OCI-LY7 (cell line): ENCODE data around the gene CEACAM7. TPM values are rescaled to one million over a fixed set of nuclear protein-coding genes. Genes with fewer than 3 reads are reported as not detected.

Experiments used
- BruUV-seq: library from RNA; stranded (reverse); fragments of 400-500 nt; replicated peaks from 2 replicates; lab custom pipeline; 2021; lab: Mats Ljungman, UMichigan
- CTCF ChIA-PET: fragments of 300-600 bp; sonication (Branson Sonifier 250); formaldehyde crosslinking; loops from one replicate; lab custom pipeline; 2022; ENCODE audit warnings: antibody characterized with exemption; ENCODE audit not compliant: unreplicated experiment; lab: Charles Lee
- POLR2A ChIA-PET: fragments of 300-600 bp; sonication (Branson Sonifier 250); formaldehyde crosslinking; loops from one replicate; lab custom pipeline; 2022; ENCODE audit warnings: antibody characterized with exemption; lab: Charles Lee
- DNase-seq: peaks from one replicate; pipeline ENCODE4 v3.0.0-alpha.2; 2015; ENCODE audit warnings: low spot score
- H2AFZ ChIP-seq: fragments of 200-600 bp; sonication (generic), shearing (Covaris generic); 2 replicates; pipeline ENCODE4 v1.6.1; 2014; ENCODE audit warnings: mild to moderate bottlenecking, antibody characterized with exemption, low read length, moderate library complexity
- H3K27ac ChIP-seq: fragments of 200-600 bp; sonication (generic); 2 replicates; pipeline ENCODE4 v1.5.1; 2014; ENCODE audit warnings: mixed run types, low read depth, mild to moderate bottlenecking, moderate library complexity, low read length, inconsistent platforms; ENCODE audit not compliant: poor library complexity, severe bottlenecking
- H3K36me3 ChIP-seq: fragments of 200-600 bp; sonication (generic); 2 replicates; pipeline ENCODE4 v1.6.1; 2014; ENCODE audit warnings: mild to moderate bottlenecking, antibody characterized with exemption, low read length, moderate library complexity, mixed read lengths; ENCODE audit not compliant: insufficient read depth
- H3K4me1 ChIP-seq: fragments of 200-600 bp; sonication (generic); 2 replicates; pipeline ENCODE4 v1.5.1; 2014; ENCODE audit warnings: mild to moderate bottlenecking, low read length; ENCODE audit not compliant: insufficient read depth, poor library complexity, severe bottlenecking
- H3K4me2 ChIP-seq: fragments of 200-600 bp; sonication (generic); 2 replicates; pipeline ENCODE4 v1.6.1; 2014; ENCODE audit warnings: mild to moderate bottlenecking, low read length
- H3K4me3 ChIP-seq: fragments of 200-600 bp; sonication (generic); 2 replicates; pipeline ENCODE4 v1.5.1; 2014; ENCODE audit warnings: mild to moderate bottlenecking, low read depth, low read length; ENCODE audit not compliant: poor library complexity, severe bottlenecking
- H3K79me2 ChIP-seq: fragments of 200-600 bp; sonication (generic); 2 replicates; pipeline ENCODE4 v1.6.1; 2016; ENCODE audit warnings: low read depth, mild to moderate bottlenecking, low read length, moderate library complexity, mixed read lengths; ENCODE audit not compliant: insufficient read depth
- H3K9me2 ChIP-seq: fragments of 200-600 bp; sonication (generic); 2 replicates; pipeline ENCODE4 v1.6.1; 2016; ENCODE audit warnings: mild to moderate bottlenecking, low read length, mixed read lengths; ENCODE audit not compliant: insufficient read depth
- H3K9me3 ChIP-seq: fragments of 200-600 bp; sonication (generic); 2 replicates; pipeline ENCODE4 v1.6.1; 2014; ENCODE audit warnings: mild to moderate bottlenecking, mixed run types, low read length, mixed read lengths
- H4K20me1 ChIP-seq: fragments of 200-600 bp; sonication (generic); 2 replicates; pipeline ENCODE4 v1.6.1; 2014; ENCODE audit warnings: mild to moderate bottlenecking, antibody characterized with exemption, low read length, moderate library complexity, mixed read lengths; ENCODE audit not compliant: insufficient read depth
- EZH2phosphoT487 ChIP-seq: fragments of 200-600 bp; sonication (generic); IDR thresholded peaks from 2 replicates; pipeline ENCODE4 v1.6.1; 2018; ENCODE audit warnings: low read depth, borderline replicate concordance, mild to moderate bottlenecking, mixed run types, antibody characterized with exemption, low read length, moderate library complexity, mixed read lengths
- intact Hi-C: fragments of 100-400 bp; cut with micrococcal nuclease; formaldehyde crosslinking; loops from one replicate; pipeline ENCODE4 v1.10.0; 2022; ENCODE audit not compliant: unreplicated experiment
- total RNA-seq, 2 experiments: library from RNA; depleted of rRNA in 1 of 2; stranded (reverse); fragments of >200 nt in 1 of 2; shearing (Covaris generic) in 1 of 2; gene quantifications; 2 replicates each; pipeline ENCODE4 v1.2.3, GENCODE V29; 2014 to 2022
- TF ChIP-seq, protein P1 (sequence below): fragments of 200-600 bp; sonication (generic); conservative IDR thresholded peaks from 2 replicates; pipeline ENCODE4 v1.5.1; 2014; ENCODE audit warnings: mild to moderate bottlenecking, antibody characterized with exemption, low read length, moderate library complexity, mixed read lengths

CEACAM7 gene
- total RNA-seq, 2 experiments from 2014 or later = not detected

DNA sequence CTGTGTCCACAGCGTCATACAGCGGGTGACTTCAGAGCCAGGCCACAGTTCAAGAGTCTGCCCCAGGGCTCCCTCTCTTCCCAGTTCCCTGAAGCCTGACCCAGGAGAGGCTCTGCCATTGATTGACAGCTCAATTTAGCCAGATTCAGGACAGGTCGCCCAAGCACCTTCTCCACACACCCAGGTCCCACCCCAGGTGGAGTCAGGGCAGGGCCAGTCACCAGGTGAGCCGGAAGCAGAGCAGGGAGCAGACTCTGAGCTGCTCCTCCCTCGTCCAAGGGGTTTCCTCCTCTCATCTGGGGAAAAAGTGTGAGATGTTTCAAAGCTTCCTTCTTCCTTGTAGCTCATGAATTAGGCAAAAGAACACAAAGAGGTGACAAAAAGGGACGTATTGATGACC, 5.6 kb downstream of the CEACAM7 start:
- Histone ChIP-seq H2AFZ (no peak overlapping the region), H3K4me2 (no peak overlapping the region), H3K4me1 (no peaks in the 10 kb centered on the region), H3K4me3 (no peak overlapping the region), H4K20me1 (no peaks in the 10 kb centered on the region), H3K27ac (no peak overlapping the region), H3K36me3 (no peaks in the 10 kb centered on the region), H3K79me2 (no peaks in the 10 kb centered on the region), H3K9me3 (no peaks in the 10 kb centered on the region), H3K9me2 (no peaks in the 10 kb centered on the region)
- BruUV-seq = no TSS peak
- ChIA-PET POLR2A (interaction anchor here (0.7 kb wide), 1 partner anchor 108 kb away, joined by 3 read pairs; no protein-coding TSS in a partner anchor), CTCF (no interaction called here)
- intact Hi-C loops = no loop called here
- TF ChIP-seq, protein P1, sequence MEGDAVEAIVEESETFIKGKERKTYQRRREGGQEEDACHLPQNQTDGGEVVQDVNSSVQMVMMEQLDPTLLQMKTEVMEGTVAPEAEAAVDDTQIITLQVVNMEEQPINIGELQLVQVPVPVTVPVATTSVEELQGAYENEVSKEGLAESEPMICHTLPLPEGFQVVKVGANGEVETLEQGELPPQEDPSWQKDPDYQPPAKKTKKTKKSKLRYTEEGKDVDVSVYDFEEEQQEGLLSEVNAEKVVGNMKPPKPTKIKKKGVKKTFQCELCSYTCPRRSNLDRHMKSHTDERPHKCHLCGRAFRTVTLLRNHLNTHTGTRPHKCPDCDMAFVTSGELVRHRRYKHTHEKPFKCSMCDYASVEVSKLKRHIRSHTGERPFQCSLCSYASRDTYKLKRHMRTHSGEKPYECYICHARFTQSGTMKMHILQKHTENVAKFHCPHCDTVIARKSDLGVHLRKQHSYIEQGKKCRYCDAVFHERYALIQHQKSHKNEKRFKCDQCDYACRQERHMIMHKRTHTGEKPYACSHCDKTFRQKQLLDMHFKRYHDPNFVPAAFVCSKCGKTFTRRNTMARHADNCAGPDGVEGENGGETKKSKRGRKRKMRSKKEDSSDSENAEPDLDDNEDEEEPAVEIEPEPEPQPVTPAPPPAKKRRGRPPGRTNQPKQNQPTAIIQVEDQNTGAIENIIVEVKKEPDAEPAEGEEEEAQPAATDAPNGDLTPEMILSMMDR = no peak
- TF ChIP-seq EZH2phosphoT487 = no peak
- no peak for DNase-seq

DNA sequence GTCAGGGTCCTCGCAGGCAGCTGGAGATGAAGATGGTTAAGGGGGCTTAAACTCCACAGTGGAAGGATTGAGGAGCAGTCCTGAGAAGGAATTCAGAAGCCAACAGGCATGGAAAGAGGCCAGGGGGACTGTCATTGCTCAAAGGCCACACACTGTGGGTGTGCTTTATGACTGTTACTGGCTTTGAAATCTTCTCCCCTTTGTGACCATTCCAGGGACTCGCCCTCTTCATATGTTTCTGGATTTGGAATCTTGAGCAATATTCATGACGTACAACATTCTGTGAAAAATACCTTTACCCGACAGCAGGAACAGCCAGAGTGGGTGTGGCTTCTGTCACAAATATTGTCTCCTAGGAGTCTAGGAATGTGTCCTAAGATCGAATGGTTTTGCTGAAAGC, 16.6 kb downstream of the CEACAM7 start:
- no peak overlapping the region for H3K4me3 ChIP-seq
- H3K9me3 ChIP-seq = no peaks in the 10 kb centered on the region; the same call in 1 of the 2 replicates
- no peaks in the 10 kb centered on the region for H4K20me1 ChIP-seq
- H2AFZ ChIP-seq = no peak overlapping the region
- H3K4me1 ChIP-seq = peaks cover 6% of the 10 kb centered on the region
- TF ChIP-seq, protein P1 = no peak
- no peak for TF ChIP-seq EZH2phosphoT487
- no peak overlapping the region for H3K4me2 ChIP-seq
- H3K9me2 ChIP-seq = no peaks in the 10 kb centered on the region
- ChIA-PET POLR2A (no interaction called here), CTCF (no interaction called here)
- intact Hi-C loops = no loop called here
- no peaks in the 10 kb centered on the region for H3K36me3 ChIP-seq
- DNase-seq = no peak
- BruUV-seq = no TSS peak
- no peaks in the 10 kb centered on the region for H3K79me2 ChIP-seq
- no peak overlapping the region for H3K27ac ChIP-seq

DNA sequence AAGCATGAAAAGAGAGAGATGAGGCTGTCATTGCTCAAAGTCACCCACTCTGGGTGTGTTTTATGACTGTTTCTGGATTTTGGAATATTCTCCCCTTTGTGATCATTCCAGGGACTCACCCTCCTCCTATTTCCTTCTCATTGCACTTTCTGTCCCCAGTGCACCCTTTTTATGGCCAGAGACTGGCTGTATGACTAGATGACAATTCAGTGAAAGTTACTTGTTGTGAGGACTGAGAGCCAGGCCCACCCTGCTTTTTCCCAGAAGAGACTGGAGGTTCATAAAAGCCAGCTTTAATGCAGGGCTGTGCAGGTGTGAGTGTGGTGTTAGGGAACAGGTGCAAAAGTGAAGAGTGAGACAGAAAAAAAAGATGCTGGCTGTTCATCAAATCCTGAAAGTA, 17.3 kb downstream of the CEACAM7 start:
- H3K9me3 ChIP-seq = peaks cover 6% of the 10 kb centered on the region
- no TSS peak for BruUV-seq
- H4K20me1 ChIP-seq = no peaks in the 10 kb centered on the region
- no peak overlapping the region for H2AFZ ChIP-seq
- ChIA-PET CTCF (no interaction called here), POLR2A (no interaction called here)
- H3K9me2 ChIP-seq = no peaks in the 10 kb centered on the region
- H3K4me3 ChIP-seq = no peak overlapping the region
- H3K79me2 ChIP-seq = no peaks in the 10 kb centered on the region
- DNase-seq = no peak
- no peak overlapping the region for H3K27ac ChIP-seq
- H3K4me2 ChIP-seq = no peak overlapping the region
- peaks cover 6% of the 10 kb centered on the region for H3K4me1 ChIP-seq
- intact Hi-C loops = no loop called here
- no peak for TF ChIP-seq EZH2phosphoT487
- TF ChIP-seq, protein P1 = no peak
- H3K36me3 ChIP-seq = no peaks in the 10 kb centered on the region
